H9 (cell line): ENCODE results near the gene ADAMTS6. TPM values are rescaled to one million over a fixed set of nuclear protein-coding genes. Genes with fewer than 3 reads are reported as not detected.
A peak's percentile ranks its signal among the peaks of the same experiment; 100 is the strongest.

Experiments
- DNase-seq: peaks from one replicate; pipeline ENCODE4 v3.0.0-alpha.2; 2017
- H2AFZ ChIP-seq: one replicate; pipeline ENCODE4 v1.6.1; 2013; ENCODE audit warnings: mild to moderate bottlenecking, low read length, control low read depth, moderate library complexity
- H2AK5ac ChIP-seq: 2 replicates; pipeline ENCODE4 v1.6.1; 2013; ENCODE audit warnings: low read length, control low read depth, mixed read lengths; ENCODE audit not compliant: insufficient read length
- H2BK120ac ChIP-seq: one replicate; pipeline ENCODE4 v1.6.1; 2013; ENCODE audit warnings: low read depth, mild to moderate bottlenecking, low read length, control low read depth, inconsistent platforms; ENCODE audit not compliant: poor library complexity, severe bottlenecking
- H2BK12ac ChIP-seq: 2 replicates; pipeline ENCODE4 v1.6.1; 2013; ENCODE audit warnings: low read length, control low read depth, mixed read lengths, low read depth; ENCODE audit not compliant: insufficient read length
- H2BK15ac ChIP-seq: 2 replicates; pipeline ENCODE4 v1.6.1; 2013; ENCODE audit warnings: low read depth, low read length, control low read depth
- H2BK20ac ChIP-seq: one replicate; pipeline ENCODE4 v1.6.1; 2013; ENCODE audit warnings: low read depth, mild to moderate bottlenecking, low read length, control low read depth, inconsistent platforms; ENCODE audit not compliant: poor library complexity, severe bottlenecking
- H2BK5ac ChIP-seq: 2 replicates; pipeline ENCODE4 v1.6.1; 2013; ENCODE audit warnings: low read length, control low read depth, mixed read lengths; ENCODE audit not compliant: insufficient read length
- H3K14ac ChIP-seq: 2 replicates; pipeline ENCODE4 v1.6.1; 2013; ENCODE audit warnings: low read length, control low read depth; ENCODE audit not compliant: insufficient read depth
- H3K18ac ChIP-seq: 2 replicates; pipeline ENCODE4 v1.6.1; 2013; ENCODE audit warnings: low read depth, mild to moderate bottlenecking, mixed read lengths, low read length, control low read depth; ENCODE audit not compliant: insufficient read length
- H3K23ac ChIP-seq: 2 replicates; pipeline ENCODE4 v1.6.1; 2013; ENCODE audit warnings: low read length, control low read depth, mixed read lengths, low read depth; ENCODE audit not compliant: insufficient read length
- H3K23me2 ChIP-seq: 2 replicates; pipeline ENCODE4 v1.6.1; 2013; ENCODE audit warnings: low read depth, mild to moderate bottlenecking, mixed read lengths, low read length, control low read depth; ENCODE audit not compliant: insufficient read length, poor library complexity, severe bottlenecking
- H3K27ac ChIP-seq: 2 replicates; pipeline ENCODE4 v1.5.1; 2013; ENCODE audit warnings: low read length, control low read depth, mixed read lengths, low read depth; ENCODE audit not compliant: insufficient read length
- H3K27me3 ChIP-seq: 2 replicates; pipeline ENCODE4 v1.6.1; 2013; ENCODE audit warnings: low read length, control low read depth, inconsistent platforms; ENCODE audit not compliant: insufficient read depth
- H3K4ac ChIP-seq: 2 replicates; pipeline ENCODE4 v1.6.1; 2013; ENCODE audit warnings: low read depth, mild to moderate bottlenecking, control low read depth, inconsistent platforms, low read length, moderate library complexity
- H3K4me1 ChIP-seq: 2 replicates; pipeline ENCODE4 v1.6.1; 2013; ENCODE audit warnings: low read length, control low read depth, inconsistent platforms; ENCODE audit not compliant: insufficient read depth
- H3K4me2 ChIP-seq: 2 replicates; pipeline ENCODE4 v1.6.1; 2013; ENCODE audit warnings: low read length, control low read depth, mixed read lengths; ENCODE audit not compliant: insufficient read length, insufficient read depth
- H3K56ac ChIP-seq: 2 replicates; pipeline ENCODE4 v1.6.1; 2013; ENCODE audit warnings: low read depth, mild to moderate bottlenecking, mixed read lengths, low read length, control low read depth; ENCODE audit not compliant: insufficient read length
- H3K79me1 ChIP-seq: 2 replicates; pipeline ENCODE4 v1.6.1; 2013; ENCODE audit warnings: low read depth, mild to moderate bottlenecking, moderate library complexity, low read length, control low read depth, inconsistent platforms; ENCODE audit not compliant: insufficient read depth, poor library complexity, severe bottlenecking
- H3K79me2 ChIP-seq: 2 replicates; pipeline ENCODE4 v1.6.1; 2013; ENCODE audit warnings: low read length, control low read depth, inconsistent platforms; ENCODE audit not compliant: insufficient read depth
- H3K9ac ChIP-seq: 2 replicates; pipeline ENCODE4 v1.6.1; 2013; ENCODE audit warnings: low read length, control low read depth, mixed read lengths; ENCODE audit not compliant: insufficient read length; ENCODE audit errors: extremely low read depth
- H3K9me3 ChIP-seq: one replicate; pipeline ENCODE4 v1.6.1; 2013; ENCODE audit warnings: low read depth, low read length, inconsistent platforms; ENCODE audit not compliant: control insufficient read depth
- H3T11ph ChIP-seq: one replicate; pipeline ENCODE4 v1.6.1; 2013; ENCODE audit warnings: mild to moderate bottlenecking, low read length, control low read depth, inconsistent platforms
- H4K20me1 ChIP-seq: one replicate; pipeline ENCODE4 v1.6.1; 2013; ENCODE audit not compliant: control insufficient read depth, insufficient read length, insufficient read depth
- H4K5ac ChIP-seq: 2 replicates; pipeline ENCODE4 v1.6.1; 2013; ENCODE audit warnings: low read depth, mild to moderate bottlenecking, mixed read lengths, low read length, control low read depth; ENCODE audit not compliant: insufficient read length
- H4K8ac ChIP-seq: replicated peaks from 2 replicates; pipeline ENCODE4 v1.6.1; 2013; ENCODE audit warnings: low read length, control low read depth, mixed read lengths, low read depth; ENCODE audit not compliant: insufficient read length
- H4K91ac ChIP-seq: 2 replicates; pipeline ENCODE4 v1.6.1; 2013; ENCODE audit warnings: low read depth, mild to moderate bottlenecking, moderate library complexity, mixed read lengths, low read length, control low read depth; ENCODE audit not compliant: insufficient read length
- H3K27ac Mint-ChIP-seq, 3 experiments: 2 replicates in 2 of 3; 3 replicates in 1 of 3; pipeline ENCODE4 v1.8.0; 2020 to 2021; ENCODE audit warnings: mixed read lengths in 3 of 3, mild to moderate bottlenecking in 1 of 3, moderate library complexity in 1 of 3
- H3K27me3 Mint-ChIP-seq: 2 replicates; pipeline ENCODE4 v1.8.0; 2021; ENCODE audit warnings: low read depth, mild to moderate bottlenecking, moderate library complexity, mixed read lengths
- H3K36me3 Mint-ChIP-seq, 3 experiments: 2 replicates in 2 of 3; 3 replicates in 1 of 3; pipeline ENCODE4 v1.8.0; 2020 to 2021; ENCODE audit warnings: low read depth in 3 of 3, mixed read lengths in 3 of 3; ENCODE audit not compliant: insufficient read depth in 1 of 3
- H3K4me1 Mint-ChIP-seq, 2 experiments: 2 replicates each; pipeline ENCODE4 v1.8.0; 2020; ENCODE audit warnings: mixed read lengths in 2 of 2
- H3K4me3 Mint-ChIP-seq, 2 experiments: 2 replicates in 1 of 2; 3 replicates in 1 of 2; pipeline ENCODE4 v1.8.0; 2020 to 2021; ENCODE audit warnings: mild to moderate bottlenecking in 2 of 2, mixed read lengths in 2 of 2, moderate library complexity in 1 of 2
- H3K9me3 Mint-ChIP-seq, 2 experiments: 2 replicates in 1 of 2; 3 replicates in 1 of 2; pipeline ENCODE4 v1.8.0; 2020; ENCODE audit warnings: mild to moderate bottlenecking in 2 of 2, mixed read lengths in 2 of 2, moderate library complexity in 1 of 2
- CTCF ChIP-seq: fragments of 200-600 bp; sonication (generic); conservative IDR thresholded peaks from 3 replicates; pipeline ENCODE4 v1.8.0; 2021; ENCODE audit warnings: antibody characterized with exemption, mild to moderate bottlenecking
- WGBS: extraction: QIAGEN DNeasy Blood & Tissue Kit; methylation state at CpG from one replicate; pipeline ENCODE4 v1.1.7; 2013; ENCODE audit warnings: missing lambda C conversion rate, low lambda C conversion rate, mixed read lengths; ENCODE audit not compliant: insufficient read length; ENCODE audit errors: extremely low coverage; 5-methylcytosine and 5-hydroxymethylcytosine counted together
- total RNA-seq: library from RNA; stranded (reverse); gene quantifications from 2 replicates; pipeline ENCODE4 v1.2.1, GENCODE V29; 2021

Gene ADAMTS6
- total RNA-seq, 1 experiment from 2014 or later: 0.33 TPM

DNA sequence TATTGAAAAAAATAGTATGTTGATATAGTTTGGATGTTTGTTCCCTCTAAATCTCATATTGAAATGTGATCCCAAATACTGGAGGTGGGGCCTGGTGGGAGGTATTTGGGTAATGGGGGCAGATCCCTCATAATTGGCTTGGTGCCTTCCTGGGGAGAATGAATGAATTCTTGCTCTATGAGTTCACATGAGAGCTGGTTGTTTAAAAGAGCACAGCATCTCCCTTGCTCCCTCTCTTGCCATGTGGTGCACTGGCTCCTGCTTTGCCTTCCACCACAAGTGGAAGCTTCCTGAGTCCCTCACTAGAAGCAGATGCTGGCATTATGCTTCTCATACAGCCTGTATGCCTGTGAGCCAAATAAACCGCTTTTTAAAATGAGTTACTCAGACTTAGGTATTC lies 154.8 kb downstream of the ADAMTS6 start:
- Histone ChIP-seq H3K14ac (no peak overlapping the region), H3K4ac (no peak overlapping the region), H3K4me1 (no peaks in the 10 kb centered on the region), H3K23ac (no peak overlapping the region), H2BK12ac (no peak overlapping the region), H4K5ac (no peak overlapping the region), H3K27ac (no peak overlapping the region), H4K91ac (no peak overlapping the region), H3K9ac (no peak overlapping the region), H3K79me1 (no peaks in the 10 kb centered on the region), H3K27me3 (no peaks in the 10 kb centered on the region), H4K8ac (no peak overlapping the region), H2AK5ac (no peak overlapping the region), H3K23me2 (no peaks in the 10 kb centered on the region), H2BK20ac (no peak overlapping the region), H3T11ph (no peak overlapping the region), H3K56ac (no peak overlapping the region), H2BK15ac (no peak overlapping the region), H3K9me3 (no peaks in the 10 kb centered on the region), H2AFZ (no peak overlapping the region), H3K4me2 (no peak overlapping the region), H4K20me1 (no peaks in the 10 kb centered on the region), H3K79me2 (no peaks in the 10 kb centered on the region), H2BK120ac (no peak overlapping the region), H3K18ac (no peak overlapping the region), H2BK5ac (no peak overlapping the region)
- H3K27me3 Mint-ChIP-seq: no peaks in the 10 kb centered on the region
- DNase-seq: no peak
- TF ChIP-seq CTCF: no peak
- H3K36me3 Mint-ChIP-seq: no peaks in the 10 kb centered on the region
- no CpG with 5 or more reads among the region's 1 CpG for WGBS
- H3K27ac Mint-ChIP-seq: peak overlapping the region in 2 of 3 experiments; percentile 20 to 66; a peak in 2 of 7 replicates
- H3K4me1 Mint-ChIP-seq: peaks cover 15 to 24% of the 10 kb centered on the region in 2 experiments
- H3K4me3 Mint-ChIP-seq: no peak overlapping the region
- no peaks in the 10 kb centered on the region for H3K9me3 Mint-ChIP-seq
